ENCODE results near the gene VIL1.

DNA sequence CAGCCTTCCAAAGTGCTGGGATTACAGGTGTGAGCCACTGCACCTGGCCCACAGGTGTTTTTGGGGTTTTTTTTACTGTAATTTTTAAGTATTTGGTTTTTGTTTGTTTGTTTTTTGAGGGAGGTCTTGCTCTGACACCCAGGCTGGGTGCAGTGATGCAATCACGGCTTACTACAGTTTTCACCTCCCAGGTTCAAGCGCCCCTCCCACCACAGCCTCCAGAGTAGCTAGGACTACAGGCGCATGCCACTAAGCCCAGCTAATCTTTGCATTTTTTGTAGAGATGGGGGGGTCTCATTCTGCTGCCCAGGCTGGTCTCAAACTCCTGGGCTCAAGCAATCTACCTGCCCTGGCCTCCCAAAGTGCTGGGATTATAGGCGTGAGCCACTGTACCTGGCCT, 44.1 kb upstream of the VIL1 start:
- TF ChIP-seq FOXM1 (IDR thresholded peaks at IDR 0.05; ENCODE audit: borderline replicate concordance), result no peak
- no peak for TF ChIP-seq TARDBP (IDR thresholded peaks at IDR 0.05)
- TF ChIP-seq, protein P1, sequence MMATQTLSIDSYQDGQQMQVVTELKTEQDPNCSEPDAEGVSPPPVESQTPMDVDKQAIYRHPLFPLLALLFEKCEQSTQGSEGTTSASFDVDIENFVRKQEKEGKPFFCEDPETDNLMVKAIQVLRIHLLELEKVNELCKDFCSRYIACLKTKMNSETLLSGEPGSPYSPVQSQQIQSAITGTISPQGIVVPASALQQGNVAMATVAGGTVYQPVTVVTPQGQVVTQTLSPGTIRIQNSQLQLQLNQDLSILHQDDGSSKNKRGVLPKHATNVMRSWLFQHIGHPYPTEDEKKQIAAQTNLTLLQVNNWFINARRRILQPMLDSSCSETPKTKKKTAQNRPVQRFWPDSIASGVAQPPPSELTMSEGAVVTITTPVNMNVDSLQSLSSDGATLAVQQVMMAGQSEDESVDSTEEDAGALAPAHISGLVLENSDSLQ (IDR thresholded peaks at IDR 0.05), result no peak
- TF ChIP-seq SUZ12 (IDR thresholded peaks at IDR 0.05), result no peak
- TF ChIP-seq BHLHE40 (IDR thresholded peaks at IDR 0.05; ENCODE audit: borderline replicate concordance), result no peak
- TF ChIP-seq FOXK2 (IDR thresholded peaks at IDR 0.05), result no peak
- TF ChIP-seq SP1 (IDR thresholded peaks at IDR 0.05), result no peak
- no peak for TF ChIP-seq ZNF384 (IDR thresholded peaks at IDR 0.05)

Data from HEK293T (cell line).